HL-60 (cell line): ENCODE results near the gene UBE4B.

Experiments
- DNase-seq, 2 experiments: peaks; one replicate each; pipeline ENCODE4 v3.0.0-alpha.2; 2010 to 2020; ENCODE audit warnings: low read depth in 1 of 2, low spot score in 1 of 2
- H3K27ac ChIP-seq: fragments of 250-450 bp; sonication (Bioruptor Pico); replicated peaks from 2 replicates; pipeline ENCODE4 v1.5.1; 2020; ENCODE audit warnings: mild to moderate bottlenecking, moderate library complexity
- H3K27me3 ChIP-seq: fragments of 250-450 bp; sonication (Bioruptor Pico); 2 replicates; pipeline ENCODE4 v1.5.1; 2021; ENCODE audit warnings: mild to moderate bottlenecking, moderate library complexity; ENCODE audit not compliant: insufficient read depth, poor library complexity, severe bottlenecking
- H3K4me3 ChIP-seq: replicated peaks from 2 replicates; pipeline ENCODE4 v1.5.1; 2011; ENCODE audit warnings: mild to moderate bottlenecking, control low read depth, low read length; ENCODE audit not compliant: insufficient read depth
- CTCF ChIP-seq: IDR thresholded peaks from one replicate; pipeline ENCODE4 v1.5.1; 2011; ENCODE audit warnings: low read length, control low read depth, inconsistent platforms; ENCODE audit not compliant: insufficient read depth
- GABPA ChIP-seq: IDR thresholded peaks from 2 replicates; pipeline ENCODE4 v1.6.1; 2012; ENCODE audit warnings: low read depth
- POLR2AphosphoS5 ChIP-seq: IDR thresholded peaks from 2 replicates; pipeline ENCODE4 v1.6.1; 2012; ENCODE audit warnings: low read depth
- SPI1 ChIP-seq: IDR thresholded peaks from 2 replicates; pipeline ENCODE4 v1.6.1; 2012; ENCODE audit warnings: low read depth, mild to moderate bottlenecking, borderline replicate concordance
- TF ChIP-seq, protein P1 (sequence below): IDR thresholded peaks from 2 replicates; pipeline ENCODE4 v1.6.1; 2012; ENCODE audit warnings: low read depth; ENCODE audit not compliant: insufficient replicate concordance

Gene UBE4B

GRCh38 chr1:10057343-10057742 is 24.6 kb downstream of the UBE4B start:
- H3K27me3 ChIP-seq = no peaks in the 10 kb centered on the region
- DNase-seq = no peak
- no peak overlapping the region for H3K27ac ChIP-seq
- no peak overlapping the region for H3K4me3 ChIP-seq
- TF ChIP-seq, protein P1, sequence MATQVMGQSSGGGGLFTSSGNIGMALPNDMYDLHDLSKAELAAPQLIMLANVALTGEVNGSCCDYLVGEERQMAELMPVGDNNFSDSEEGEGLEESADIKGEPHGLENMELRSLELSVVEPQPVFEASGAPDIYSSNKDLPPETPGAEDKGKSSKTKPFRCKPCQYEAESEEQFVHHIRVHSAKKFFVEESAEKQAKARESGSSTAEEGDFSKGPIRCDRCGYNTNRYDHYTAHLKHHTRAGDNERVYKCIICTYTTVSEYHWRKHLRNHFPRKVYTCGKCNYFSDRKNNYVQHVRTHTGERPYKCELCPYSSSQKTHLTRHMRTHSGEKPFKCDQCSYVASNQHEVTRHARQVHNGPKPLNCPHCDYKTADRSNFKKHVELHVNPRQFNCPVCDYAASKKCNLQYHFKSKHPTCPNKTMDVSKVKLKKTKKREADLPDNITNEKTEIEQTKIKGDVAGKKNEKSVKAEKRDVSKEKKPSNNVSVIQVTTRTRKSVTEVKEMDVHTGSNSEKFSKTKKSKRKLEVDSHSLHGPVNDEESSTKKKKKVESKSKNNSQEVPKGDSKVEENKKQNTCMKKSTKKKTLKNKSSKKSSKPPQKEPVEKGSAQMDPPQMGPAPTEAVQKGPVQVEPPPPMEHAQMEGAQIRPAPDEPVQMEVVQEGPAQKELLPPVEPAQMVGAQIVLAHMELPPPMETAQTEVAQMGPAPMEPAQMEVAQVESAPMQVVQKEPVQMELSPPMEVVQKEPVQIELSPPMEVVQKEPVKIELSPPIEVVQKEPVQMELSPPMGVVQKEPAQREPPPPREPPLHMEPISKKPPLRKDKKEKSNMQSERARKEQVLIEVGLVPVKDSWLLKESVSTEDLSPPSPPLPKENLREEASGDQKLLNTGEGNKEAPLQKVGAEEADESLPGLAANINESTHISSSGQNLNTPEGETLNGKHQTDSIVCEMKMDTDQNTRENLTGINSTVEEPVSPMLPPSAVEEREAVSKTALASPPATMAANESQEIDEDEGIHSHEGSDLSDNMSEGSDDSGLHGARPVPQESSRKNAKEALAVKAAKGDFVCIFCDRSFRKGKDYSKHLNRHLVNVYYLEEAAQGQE = no peak
- TF ChIP-seq POLR2AphosphoS5 (no peak), CTCF (no peak), SPI1 (no peak), GABPA (no peak)

- TF ChIP-seq POLR2AphosphoS5 (no peak), CTCF (no peak), GABPA (no peak), SPI1 (no peak)
- TF ChIP-seq, protein P1 = no peak
- Histone ChIP-seq H3K4me3 (no peak overlapping the region), H3K27ac (no peak overlapping the region), H3K27me3 (no peaks in the 10 kb centered on the region)
- DNase-seq = no peak
Observed at GRCh38 chr1:10057796-10058195, 25.0 kb downstream of the UBE4B start.

DNA sequence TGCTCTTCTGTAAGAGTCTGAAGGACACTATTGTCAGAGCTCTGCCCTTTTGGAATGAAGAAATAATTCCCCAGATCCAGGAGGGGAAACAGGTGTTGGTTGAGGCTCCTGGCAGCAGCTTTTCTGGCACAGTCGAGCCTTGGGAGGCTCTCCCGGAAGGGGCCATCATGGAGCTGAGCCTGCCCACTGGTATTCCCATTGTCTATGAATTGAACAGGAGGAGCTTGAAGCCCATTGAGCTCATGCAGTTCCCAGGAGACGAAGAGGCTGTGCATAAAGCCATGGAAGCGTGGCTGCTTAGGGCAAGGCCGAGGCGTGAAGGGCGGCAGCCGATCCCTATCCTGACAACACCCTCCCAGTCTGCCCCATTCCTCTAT is 26.6 kb downstream of the UBE4B start:
- no peak for TF ChIP-seq GABPA
- TF ChIP-seq SPI1 = no peak
- TF ChIP-seq POLR2AphosphoS5 = no peak
- TF ChIP-seq, protein P1 = no peak
- TF ChIP-seq CTCF = no peak

More for the DNA sequence above, 26.6 kb downstream of the UBE4B start:
- Histone ChIP-seq H3K4me3 (no peak overlapping the region), H3K27ac (no peak overlapping the region), H3K27me3 (no peaks in the 10 kb centered on the region)
- DNase-seq = no peak
